Measurements from ENCODE around the gene POLE.

Gene POLE

GRCh38 chr12:132617135-132617701 lies 69.9 kb downstream of the POLE start:
- Histone ChIP-seq H4K20me1 (ENCODE audit: insufficient read depth, low read length, poor library complexity, severe bottlenecking) (no peaks in the 10 kb centered on the region), H3K4me3 (ENCODE audit: low read length, poor library complexity, severe bottlenecking) (no peak overlapping the region), H3K4me1 (ENCODE audit: insufficient read depth, low read length, poor library complexity, severe bottlenecking) (peaks cover 3% of the 10 kb centered on the region), H3K9me3 (ENCODE audit: insufficient read depth, low read depth, low read length) (peaks cover 15% of the 10 kb centered on the region; the same call in 1 of the 2 replicates), H3K9ac (ENCODE audit: low read depth, low read length, poor library complexity, severe bottlenecking) (no peak overlapping the region), H3K79me2 (ENCODE audit: insufficient read depth, low read length) (no peaks in the 10 kb centered on the region), H3F3A (ENCODE audit: low read depth) (no peaks in the 10 kb centered on the region), H3K27me3 (ENCODE audit: insufficient read depth, low read length, poor library complexity, severe bottlenecking) (no peaks in the 10 kb centered on the region), H2AFZ (ENCODE audit: low read length) (no peak overlapping the region), H3K4me2 (ENCODE audit: low read depth, low read length, poor library complexity, severe bottlenecking) (no peak overlapping the region), H3K36me3 (ENCODE audit: insufficient read depth, low read length) (no peaks in the 10 kb centered on the region), H3K9me2 (replicated peaks; ENCODE audit: low read depth, low read length) (no peaks in the 10 kb centered on the region)
- TF ChIP-seq CTCF (conservative IDR thresholded peaks at IDR 0.05; ENCODE audit: low read length) (no peak), EZH2phosphoT487 (IDR thresholded peaks at IDR 0.05; ENCODE audit: borderline replicate concordance) (no peak)

DNA sequence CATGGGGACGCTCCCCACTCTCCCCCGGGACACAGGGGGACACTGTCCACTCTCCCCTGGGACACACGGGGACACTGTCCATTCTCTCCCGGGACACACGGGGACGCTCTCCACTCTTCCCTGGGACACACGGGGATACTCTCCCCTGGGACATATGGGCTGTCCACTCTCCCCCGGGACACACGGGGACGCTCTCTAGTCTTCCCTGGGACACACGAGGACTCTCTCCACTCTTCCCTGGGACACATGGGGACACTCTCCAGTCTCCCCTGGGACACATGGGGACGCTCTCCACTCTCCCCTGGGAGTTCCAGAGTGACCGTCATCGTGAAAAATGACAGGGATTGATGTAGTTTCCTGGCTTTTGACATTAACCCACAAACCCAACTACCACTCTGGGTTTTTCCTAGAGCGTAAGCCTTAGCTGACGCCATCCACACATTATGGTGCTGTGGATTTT lies 71.5 kb downstream of the POLE start:
- no peaks in the 10 kb centered on the region for H3K36me3 ChIP-seq (ENCODE audit: insufficient read depth, low read length)
- H3K4me1 ChIP-seq (ENCODE audit: insufficient read depth, low read length, poor library complexity, severe bottlenecking) = peaks cover 3% of the 10 kb centered on the region
- no peak overlapping the region for H3K4me3 ChIP-seq (ENCODE audit: low read length, poor library complexity, severe bottlenecking)
- no peaks in the 10 kb centered on the region for H3K9me2 ChIP-seq (replicated peaks; ENCODE audit: low read depth, low read length)
- H4K20me1 ChIP-seq (ENCODE audit: insufficient read depth, low read length, poor library complexity, severe bottlenecking) = no peaks in the 10 kb centered on the region
- no peak overlapping the region for H3K4me2 ChIP-seq (ENCODE audit: low read depth, low read length, poor library complexity, severe bottlenecking)
- no peak overlapping the region for H3K9ac ChIP-seq (ENCODE audit: low read depth, low read length, poor library complexity, severe bottlenecking)
- H3F3A ChIP-seq (ENCODE audit: low read depth) = no peaks in the 10 kb centered on the region
- no peak for TF ChIP-seq CTCF (conservative IDR thresholded peaks at IDR 0.05; ENCODE audit: low read length)
- TF ChIP-seq EZH2phosphoT487 (IDR thresholded peaks at IDR 0.05; ENCODE audit: borderline replicate concordance) = no peak
- no peaks in the 10 kb centered on the region for H3K27me3 ChIP-seq (ENCODE audit: insufficient read depth, low read length, poor library complexity, severe bottlenecking)
- H3K79me2 ChIP-seq (ENCODE audit: insufficient read depth, low read length) = no peaks in the 10 kb centered on the region
- H3K9me3 ChIP-seq (ENCODE audit: insufficient read depth, low read depth, low read length) = peaks cover 15% of the 10 kb centered on the region; the same call in 1 of the 2 replicates
- no peak overlapping the region for H2AFZ ChIP-seq (ENCODE audit: low read length)

DNA sequence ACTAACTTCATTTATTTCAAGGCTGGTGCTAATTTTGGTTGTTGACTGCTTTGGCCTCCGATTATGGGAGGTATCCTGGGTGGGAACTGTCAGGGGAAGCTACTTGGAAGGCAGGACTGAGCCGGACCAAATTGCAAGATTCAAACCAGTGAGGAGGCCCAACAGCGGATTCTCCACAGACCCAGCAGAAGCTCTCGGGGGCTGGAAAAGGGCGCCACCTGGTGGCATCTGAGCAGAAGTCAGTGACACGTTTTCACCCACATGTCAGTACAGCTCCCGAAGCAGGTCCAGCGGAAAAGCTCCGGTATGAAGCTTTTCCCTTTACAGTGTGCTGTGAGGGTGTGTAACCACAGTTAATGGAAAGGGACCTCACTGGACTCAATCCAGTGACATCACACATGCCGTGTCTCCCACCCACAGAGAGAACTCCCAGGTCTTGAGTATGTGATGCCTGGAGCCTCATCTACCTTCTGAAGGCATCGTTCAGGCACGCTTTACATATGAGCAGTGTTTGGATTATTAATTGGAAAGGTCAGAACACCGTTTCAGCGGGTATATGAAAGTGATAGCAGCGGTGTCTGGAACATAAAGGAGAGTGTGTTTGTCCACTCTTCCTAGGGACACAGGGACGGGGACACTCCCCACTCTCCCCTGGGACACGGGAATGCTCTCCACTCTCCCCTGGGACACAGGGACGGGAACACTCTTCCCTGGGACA lies 72.1 kb downstream of the POLE start:
- no peak overlapping the region for H3K4me3 ChIP-seq (ENCODE audit: low read length, poor library complexity, severe bottlenecking)
- H3K79me2 ChIP-seq (ENCODE audit: insufficient read depth, low read length) = no peaks in the 10 kb centered on the region
- H3K9ac ChIP-seq (ENCODE audit: low read depth, low read length, poor library complexity, severe bottlenecking) = no peak overlapping the region
- peak overlapping the region; percentile 70 for H2AFZ ChIP-seq (ENCODE audit: low read length)
- no peaks in the 10 kb centered on the region for H3F3A ChIP-seq (ENCODE audit: low read depth)
- no peak overlapping the region for H3K4me2 ChIP-seq (ENCODE audit: low read depth, low read length, poor library complexity, severe bottlenecking)
- H3K4me1 ChIP-seq (ENCODE audit: insufficient read depth, low read length, poor library complexity, severe bottlenecking) = peaks cover 3% of the 10 kb centered on the region
- H3K27me3 ChIP-seq (ENCODE audit: insufficient read depth, low read length, poor library complexity, severe bottlenecking) = no peaks in the 10 kb centered on the region
- no peaks in the 10 kb centered on the region for H3K36me3 ChIP-seq (ENCODE audit: insufficient read depth, low read length)
- H3K9me3 ChIP-seq (ENCODE audit: insufficient read depth, low read depth, low read length) = peaks cover 15% of the 10 kb centered on the region; the same call in 1 of the 2 replicates
- H3K9me2 ChIP-seq (replicated peaks; ENCODE audit: low read depth, low read length) = no peaks in the 10 kb centered on the region
- TF ChIP-seq EZH2phosphoT487 (IDR thresholded peaks at IDR 0.05; ENCODE audit: borderline replicate concordance) (no peak), CTCF (conservative IDR thresholded peaks at IDR 0.05; ENCODE audit: low read length) (peak; percentile 96)
- no peaks in the 10 kb centered on the region for H4K20me1 ChIP-seq (ENCODE audit: insufficient read depth, low read length, poor library complexity, severe bottlenecking)
